BE2C (cell line): Measurements from ENCODE around the gene ADCY6.

Experiments
- DNase-seq: peaks from one replicate; pipeline ENCODE4 v3.0.0-alpha.2; 2020
- H3K27me3 ChIP-seq: fragments of 250-450 bp; sonication (Bioruptor Pico); 2 replicates; pipeline ENCODE4 v1.5.1; 2020; ENCODE audit warnings: mild to moderate bottlenecking
- H3K36me3 ChIP-seq: fragments of 250-450 bp; sonication (Bioruptor Pico); 2 replicates; pipeline ENCODE4 v1.5.1; 2020; ENCODE audit warnings: mild to moderate bottlenecking
- H3K4me1 ChIP-seq: fragments of 250-450 bp; sonication (Bioruptor Pico); 2 replicates; pipeline ENCODE4 v1.5.1; 2020
- H3K4me3 ChIP-seq: 2 replicates; pipeline ENCODE4 v1.5.1; 2011; ENCODE audit warnings: low read depth, low read length
- H3K9me3 ChIP-seq: fragments of 250-450 bp; sonication (Bioruptor Pico); 2 replicates; pipeline ENCODE4 v1.5.1; 2020
- TF ChIP-seq, protein P1 (sequence below): IDR thresholded peaks from 2 replicates; pipeline ENCODE4 v1.5.1; 2012; ENCODE audit warnings: mild to moderate bottlenecking, low read depth, low read length

The ADCY6 gene

DNA sequence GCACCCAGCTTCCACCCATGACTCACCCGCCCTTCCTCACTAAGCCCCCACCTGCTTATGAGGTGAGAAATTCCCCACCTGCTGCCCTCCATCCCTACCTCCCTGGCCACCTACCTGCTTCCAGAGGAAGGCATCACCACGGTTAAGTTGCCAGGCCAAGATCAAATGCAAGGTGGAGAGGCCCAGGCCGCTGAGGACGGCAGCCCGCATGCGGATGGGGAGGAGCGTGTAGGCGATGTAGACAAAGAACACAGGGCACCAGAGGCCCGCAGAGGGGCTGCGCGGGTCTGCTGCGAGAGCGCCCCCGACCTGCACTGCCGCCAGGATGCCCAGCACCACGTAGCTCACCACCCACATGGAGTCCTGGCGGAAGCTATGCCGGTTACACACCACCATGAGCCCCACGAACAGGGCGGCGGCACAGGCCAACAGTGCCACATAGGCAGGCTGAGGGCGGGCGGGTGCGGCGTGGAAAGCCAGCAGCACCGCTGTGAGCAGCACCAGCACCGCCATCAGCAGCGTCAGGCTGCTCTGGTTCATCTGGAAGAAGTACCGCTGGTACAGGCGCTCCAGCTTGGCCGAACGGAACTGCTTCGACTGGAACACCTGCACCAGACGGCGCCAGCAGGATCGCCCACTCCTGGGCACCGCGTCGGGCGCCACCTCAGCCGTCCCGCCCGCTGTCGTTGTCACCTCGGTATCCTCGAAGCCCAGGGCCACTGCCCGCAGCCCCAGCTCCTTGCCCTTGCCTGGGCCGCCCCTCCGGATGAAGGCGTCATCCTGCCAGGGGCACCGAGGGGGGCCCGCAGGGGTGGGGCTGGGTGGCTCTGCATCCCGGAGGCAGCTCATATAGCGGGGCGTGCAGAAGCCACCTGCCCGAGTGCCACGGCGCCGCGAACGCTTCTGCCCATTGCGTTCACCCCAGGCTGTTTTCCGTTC lies 6.2 kb downstream of the ADCY6 start:
- no peaks in the 10 kb centered on the region for H3K36me3 ChIP-seq
- H3K4me3 ChIP-seq: no peak overlapping the region
- H3K27me3 ChIP-seq: no peaks in the 10 kb centered on the region
- TF ChIP-seq, protein P1, sequence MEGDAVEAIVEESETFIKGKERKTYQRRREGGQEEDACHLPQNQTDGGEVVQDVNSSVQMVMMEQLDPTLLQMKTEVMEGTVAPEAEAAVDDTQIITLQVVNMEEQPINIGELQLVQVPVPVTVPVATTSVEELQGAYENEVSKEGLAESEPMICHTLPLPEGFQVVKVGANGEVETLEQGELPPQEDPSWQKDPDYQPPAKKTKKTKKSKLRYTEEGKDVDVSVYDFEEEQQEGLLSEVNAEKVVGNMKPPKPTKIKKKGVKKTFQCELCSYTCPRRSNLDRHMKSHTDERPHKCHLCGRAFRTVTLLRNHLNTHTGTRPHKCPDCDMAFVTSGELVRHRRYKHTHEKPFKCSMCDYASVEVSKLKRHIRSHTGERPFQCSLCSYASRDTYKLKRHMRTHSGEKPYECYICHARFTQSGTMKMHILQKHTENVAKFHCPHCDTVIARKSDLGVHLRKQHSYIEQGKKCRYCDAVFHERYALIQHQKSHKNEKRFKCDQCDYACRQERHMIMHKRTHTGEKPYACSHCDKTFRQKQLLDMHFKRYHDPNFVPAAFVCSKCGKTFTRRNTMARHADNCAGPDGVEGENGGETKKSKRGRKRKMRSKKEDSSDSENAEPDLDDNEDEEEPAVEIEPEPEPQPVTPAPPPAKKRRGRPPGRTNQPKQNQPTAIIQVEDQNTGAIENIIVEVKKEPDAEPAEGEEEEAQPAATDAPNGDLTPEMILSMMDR: no peak
- peaks cover 17% of the 10 kb centered on the region for H3K4me1 ChIP-seq
- no peak for DNase-seq
- no peaks in the 10 kb centered on the region for H3K9me3 ChIP-seq

DNA sequence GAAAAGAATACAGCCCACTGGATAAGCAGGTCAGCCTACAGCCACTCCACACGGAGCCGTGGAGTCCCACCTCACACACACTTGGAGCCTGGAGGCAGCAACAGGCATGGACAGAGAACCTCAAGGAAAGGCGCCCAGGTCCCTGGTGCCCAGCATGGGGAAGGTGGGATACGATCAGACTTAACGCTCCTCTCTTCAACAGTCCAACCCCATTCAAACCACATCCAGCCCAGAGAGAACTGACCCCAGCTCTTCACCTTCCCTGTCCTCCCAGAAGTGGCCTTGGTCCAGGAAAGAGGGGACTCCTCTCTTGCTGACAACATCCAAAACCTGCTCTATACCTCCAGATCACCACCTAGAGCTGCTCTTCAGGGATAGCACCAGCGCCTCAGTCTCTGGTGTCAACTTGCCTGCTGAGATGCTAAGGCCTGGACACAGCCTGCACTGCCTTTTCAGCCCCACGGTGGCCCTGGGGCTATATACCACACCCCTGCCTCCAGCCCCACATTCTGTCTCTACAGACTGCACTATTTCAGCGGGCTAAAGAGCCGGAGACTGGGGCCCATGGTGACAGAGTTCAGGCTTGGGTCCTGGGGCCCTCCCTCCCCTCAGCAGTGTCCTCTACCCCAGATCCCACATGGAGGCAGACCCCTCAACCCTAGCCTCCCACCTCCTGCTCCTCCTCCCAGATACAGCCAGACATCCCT lies 7.0 kb downstream of the ADCY6 start:
- H3K4me1 ChIP-seq: peaks cover 10% of the 10 kb centered on the region
- H3K9me3 ChIP-seq: no peaks in the 10 kb centered on the region
- TF ChIP-seq, protein P1: no peak
- no peak for DNase-seq
- no peaks in the 10 kb centered on the region for H3K27me3 ChIP-seq
- no peaks in the 10 kb centered on the region for H3K36me3 ChIP-seq
- H3K4me3 ChIP-seq: no peak overlapping the region

DNA sequence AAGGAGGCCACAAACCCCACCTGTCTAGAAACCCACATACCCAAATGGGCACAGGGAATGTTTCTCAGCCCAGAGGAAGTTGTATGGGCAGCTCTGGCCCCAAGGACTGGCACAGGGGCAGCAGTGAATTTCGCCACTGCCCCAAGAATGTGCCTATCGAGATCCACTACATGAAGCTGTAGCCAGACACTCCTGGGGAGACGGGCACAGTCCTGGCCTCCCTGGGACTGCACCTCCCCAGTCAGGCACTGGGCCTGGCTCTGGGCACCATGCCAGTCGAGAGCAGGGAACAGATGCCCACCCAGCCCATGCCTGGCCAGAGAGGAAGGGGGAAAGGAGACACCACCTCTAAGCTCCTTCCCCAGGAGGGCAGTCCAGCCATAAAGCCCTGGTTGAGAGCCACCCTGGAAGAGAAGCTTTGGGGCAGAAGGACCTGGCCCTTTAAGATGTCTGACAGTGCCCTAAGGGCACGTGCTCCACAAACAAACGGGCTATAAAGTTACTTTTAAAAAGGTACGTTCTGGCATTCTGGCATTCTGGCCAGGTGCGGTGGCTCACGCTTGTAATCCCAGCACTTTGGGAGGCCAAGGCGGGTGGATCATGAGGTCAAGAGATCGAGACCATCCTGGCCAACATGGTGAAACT lies 8.4 kb downstream of the ADCY6 start:
- H3K36me3 ChIP-seq: no peaks in the 10 kb centered on the region

DNA sequence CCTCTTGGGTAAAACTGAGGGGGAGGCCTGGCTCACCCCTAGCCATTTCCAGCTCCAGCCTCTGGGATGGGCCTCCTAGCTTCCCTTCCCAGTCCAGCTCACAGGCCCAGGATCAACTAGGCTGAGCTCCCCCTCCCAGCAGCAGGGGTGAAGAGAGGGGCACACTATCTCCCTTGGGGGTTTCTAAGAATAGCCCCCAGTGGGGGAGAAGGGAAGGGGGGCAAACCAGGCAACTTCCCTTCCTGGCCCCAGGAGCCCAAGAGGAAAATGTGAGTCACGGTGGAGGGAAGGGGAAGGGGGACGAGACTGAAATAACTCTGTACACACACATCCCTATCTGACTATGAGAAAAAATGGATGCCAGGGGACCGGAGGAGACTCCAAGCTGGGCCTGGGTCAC lies 9.0 kb downstream of the ADCY6 start:
- Histone ChIP-seq H3K9me3 (no peaks in the 10 kb centered on the region), H3K27me3 (no peaks in the 10 kb centered on the region), H3K36me3 (no peaks in the 10 kb centered on the region), H3K4me3 (no peak overlapping the region), H3K4me1 (no peaks in the 10 kb centered on the region)
- TF ChIP-seq, protein P1: no peak
- DNase-seq: no peak

More for the DNA sequence above, 8.4 kb downstream of the ADCY6 start:
- TF ChIP-seq, protein P1: no peak
- no peak overlapping the region for H3K4me3 ChIP-seq
- no peaks in the 10 kb centered on the region for H3K9me3 ChIP-seq
- no peaks in the 10 kb centered on the region for H3K27me3 ChIP-seq
- no peaks in the 10 kb centered on the region for H3K4me1 ChIP-seq
- no peak for DNase-seq

DNA sequence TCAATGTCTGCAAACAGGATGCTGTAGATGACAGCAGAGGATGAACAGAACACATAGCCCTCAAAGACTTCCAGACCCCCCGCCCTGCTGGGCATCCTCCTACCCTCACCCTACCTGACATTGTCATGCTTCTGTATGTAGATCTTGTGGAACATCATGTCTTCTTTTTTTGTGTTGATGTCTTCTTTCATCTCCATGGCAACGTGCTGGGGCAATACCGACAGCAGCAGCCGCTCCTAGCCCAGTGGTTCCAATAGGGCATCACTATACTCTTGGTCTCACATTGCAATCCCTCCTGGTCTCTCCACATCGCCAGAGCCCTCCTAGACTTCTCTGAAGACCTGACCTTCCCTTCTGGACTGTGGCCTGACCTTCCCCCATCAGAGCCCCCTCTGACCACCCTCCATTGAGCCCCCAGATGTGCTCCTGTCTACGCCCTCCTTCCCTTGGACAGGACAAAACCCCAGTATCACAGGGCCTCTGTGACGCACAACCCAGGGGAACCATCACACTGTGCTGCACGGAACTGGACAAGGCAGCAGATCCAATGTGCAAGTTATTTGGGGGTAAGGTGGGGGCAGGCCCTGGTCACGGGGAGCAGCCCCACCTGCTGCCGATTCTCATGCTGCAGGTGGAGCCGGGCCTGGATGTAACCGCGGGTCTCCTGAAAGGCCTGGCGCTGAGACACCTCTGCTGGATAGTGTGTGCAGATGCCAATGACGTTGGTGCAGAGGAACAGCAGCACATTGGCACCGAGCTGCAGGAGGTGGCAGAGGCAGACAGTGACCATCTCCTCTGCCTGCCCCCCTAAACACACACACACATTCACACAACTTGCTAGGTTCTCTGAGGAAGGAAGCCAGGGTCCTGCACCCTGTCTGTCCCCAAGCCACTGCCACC lies 11.1 kb downstream of the ADCY6 start:
- Histone ChIP-seq H3K9me3 (no peaks in the 10 kb centered on the region), H3K36me3 (no peaks in the 10 kb centered on the region), H3K27me3 (no peaks in the 10 kb centered on the region), H3K4me3 (no peak overlapping the region), H3K4me1 (peaks cover 4% of the 10 kb centered on the region; the same call in 1 of the 2 replicates)
- TF ChIP-seq, protein P1: no peak
- DNase-seq: no peak
